H9 (cell line): ENCODE data around the gene COX6A1. TPM values are rescaled to one million over a fixed set of nuclear protein-coding genes. Genes with fewer than 3 reads are reported as not detected.

Experiments used
- DNase-seq: peaks from one replicate; pipeline ENCODE4 v3.0.0-alpha.2; 2017
- H2AFZ ChIP-seq: one replicate; pipeline ENCODE4 v1.6.1; 2013; ENCODE audit warnings: mild to moderate bottlenecking, low read length, control low read depth, moderate library complexity
- H2AK5ac ChIP-seq: 2 replicates; pipeline ENCODE4 v1.6.1; 2013; ENCODE audit warnings: low read length, control low read depth, mixed read lengths; ENCODE audit not compliant: insufficient read length
- H2BK120ac ChIP-seq: one replicate; pipeline ENCODE4 v1.6.1; 2013; ENCODE audit warnings: low read depth, mild to moderate bottlenecking, low read length, control low read depth, inconsistent platforms; ENCODE audit not compliant: poor library complexity, severe bottlenecking
- H2BK12ac ChIP-seq: 2 replicates; pipeline ENCODE4 v1.6.1; 2013; ENCODE audit warnings: low read length, control low read depth, mixed read lengths, low read depth; ENCODE audit not compliant: insufficient read length
- H2BK15ac ChIP-seq: 2 replicates; pipeline ENCODE4 v1.6.1; 2013; ENCODE audit warnings: low read depth, low read length, control low read depth
- H2BK20ac ChIP-seq: one replicate; pipeline ENCODE4 v1.6.1; 2013; ENCODE audit warnings: low read depth, mild to moderate bottlenecking, low read length, control low read depth, inconsistent platforms; ENCODE audit not compliant: poor library complexity, severe bottlenecking
- H2BK5ac ChIP-seq: 2 replicates; pipeline ENCODE4 v1.6.1; 2013; ENCODE audit warnings: low read length, control low read depth, mixed read lengths; ENCODE audit not compliant: insufficient read length
- H3K14ac ChIP-seq: 2 replicates; pipeline ENCODE4 v1.6.1; 2013; ENCODE audit warnings: low read length, control low read depth; ENCODE audit not compliant: insufficient read depth
- H3K18ac ChIP-seq: 2 replicates; pipeline ENCODE4 v1.6.1; 2013; ENCODE audit warnings: low read depth, mild to moderate bottlenecking, mixed read lengths, low read length, control low read depth; ENCODE audit not compliant: insufficient read length
- H3K23ac ChIP-seq: 2 replicates; pipeline ENCODE4 v1.6.1; 2013; ENCODE audit warnings: low read length, control low read depth, mixed read lengths, low read depth; ENCODE audit not compliant: insufficient read length
- H3K23me2 ChIP-seq: 2 replicates; pipeline ENCODE4 v1.6.1; 2013; ENCODE audit warnings: low read depth, mild to moderate bottlenecking, mixed read lengths, low read length, control low read depth; ENCODE audit not compliant: insufficient read length, poor library complexity, severe bottlenecking
- H3K27ac ChIP-seq: 2 replicates; pipeline ENCODE4 v1.5.1; 2013; ENCODE audit warnings: low read length, control low read depth, mixed read lengths, low read depth; ENCODE audit not compliant: insufficient read length
- H3K27me3 ChIP-seq: 2 replicates; pipeline ENCODE4 v1.6.1; 2013; ENCODE audit warnings: low read length, control low read depth, inconsistent platforms; ENCODE audit not compliant: insufficient read depth
- H3K4ac ChIP-seq: 2 replicates; pipeline ENCODE4 v1.6.1; 2013; ENCODE audit warnings: low read depth, mild to moderate bottlenecking, control low read depth, inconsistent platforms, low read length, moderate library complexity
- H3K4me1 ChIP-seq: 2 replicates; pipeline ENCODE4 v1.6.1; 2013; ENCODE audit warnings: low read length, control low read depth, inconsistent platforms; ENCODE audit not compliant: insufficient read depth
- H3K4me2 ChIP-seq: 2 replicates; pipeline ENCODE4 v1.6.1; 2013; ENCODE audit warnings: low read length, control low read depth, mixed read lengths; ENCODE audit not compliant: insufficient read length, insufficient read depth
- H3K56ac ChIP-seq: 2 replicates; pipeline ENCODE4 v1.6.1; 2013; ENCODE audit warnings: low read depth, mild to moderate bottlenecking, mixed read lengths, low read length, control low read depth; ENCODE audit not compliant: insufficient read length
- H3K79me1 ChIP-seq: 2 replicates; pipeline ENCODE4 v1.6.1; 2013; ENCODE audit warnings: low read depth, mild to moderate bottlenecking, moderate library complexity, low read length, control low read depth, inconsistent platforms; ENCODE audit not compliant: insufficient read depth, poor library complexity, severe bottlenecking
- H3K79me2 ChIP-seq: 2 replicates; pipeline ENCODE4 v1.6.1; 2013; ENCODE audit warnings: low read length, control low read depth, inconsistent platforms; ENCODE audit not compliant: insufficient read depth
- H3K9ac ChIP-seq: 2 replicates; pipeline ENCODE4 v1.6.1; 2013; ENCODE audit warnings: low read length, control low read depth, mixed read lengths; ENCODE audit not compliant: insufficient read length; ENCODE audit errors: extremely low read depth
- H3K9me3 ChIP-seq: one replicate; pipeline ENCODE4 v1.6.1; 2013; ENCODE audit warnings: low read depth, low read length, inconsistent platforms; ENCODE audit not compliant: control insufficient read depth
- H3T11ph ChIP-seq: one replicate; pipeline ENCODE4 v1.6.1; 2013; ENCODE audit warnings: mild to moderate bottlenecking, low read length, control low read depth, inconsistent platforms
- H4K20me1 ChIP-seq: one replicate; pipeline ENCODE4 v1.6.1; 2013; ENCODE audit not compliant: control insufficient read depth, insufficient read length, insufficient read depth
- H4K5ac ChIP-seq: 2 replicates; pipeline ENCODE4 v1.6.1; 2013; ENCODE audit warnings: low read depth, mild to moderate bottlenecking, mixed read lengths, low read length, control low read depth; ENCODE audit not compliant: insufficient read length
- H4K8ac ChIP-seq: replicated peaks from 2 replicates; pipeline ENCODE4 v1.6.1; 2013; ENCODE audit warnings: low read length, control low read depth, mixed read lengths, low read depth; ENCODE audit not compliant: insufficient read length
- H4K91ac ChIP-seq: 2 replicates; pipeline ENCODE4 v1.6.1; 2013; ENCODE audit warnings: low read depth, mild to moderate bottlenecking, moderate library complexity, mixed read lengths, low read length, control low read depth; ENCODE audit not compliant: insufficient read length
- H3K27ac Mint-ChIP-seq, 3 experiments: 2 replicates in 2 of 3; 3 replicates in 1 of 3; pipeline ENCODE4 v1.8.0; 2020 to 2021; ENCODE audit warnings: mixed read lengths in 3 of 3, mild to moderate bottlenecking in 1 of 3, moderate library complexity in 1 of 3
- H3K27me3 Mint-ChIP-seq: 2 replicates; pipeline ENCODE4 v1.8.0; 2021; ENCODE audit warnings: low read depth, mild to moderate bottlenecking, moderate library complexity, mixed read lengths
- H3K36me3 Mint-ChIP-seq, 3 experiments: 2 replicates in 2 of 3; 3 replicates in 1 of 3; pipeline ENCODE4 v1.8.0; 2020 to 2021; ENCODE audit warnings: low read depth in 3 of 3, mixed read lengths in 3 of 3; ENCODE audit not compliant: insufficient read depth in 1 of 3
- H3K4me1 Mint-ChIP-seq, 2 experiments: 2 replicates each; pipeline ENCODE4 v1.8.0; 2020; ENCODE audit warnings: mixed read lengths in 2 of 2
- H3K4me3 Mint-ChIP-seq, 2 experiments: 2 replicates in 1 of 2; 3 replicates in 1 of 2; pipeline ENCODE4 v1.8.0; 2020 to 2021; ENCODE audit warnings: mild to moderate bottlenecking in 2 of 2, mixed read lengths in 2 of 2, moderate library complexity in 1 of 2
- H3K9me3 Mint-ChIP-seq, 2 experiments: 2 replicates in 1 of 2; 3 replicates in 1 of 2; pipeline ENCODE4 v1.8.0; 2020; ENCODE audit warnings: mild to moderate bottlenecking in 2 of 2, mixed read lengths in 2 of 2, moderate library complexity in 1 of 2
- WGBS: extraction: QIAGEN DNeasy Blood & Tissue Kit; methylation state at CpG from one replicate; pipeline ENCODE4 v1.1.7; 2013; ENCODE audit warnings: missing lambda C conversion rate, low lambda C conversion rate, mixed read lengths; ENCODE audit not compliant: insufficient read length; ENCODE audit errors: extremely low coverage; 5-methylcytosine and 5-hydroxymethylcytosine counted together
- total RNA-seq: library from RNA; stranded (reverse); gene quantifications from 2 replicates; pipeline ENCODE4 v1.2.1, GENCODE V29; 2021
- TF ChIP-seq, protein P1 (sequence below): fragments of 200-600 bp; sonication (generic); conservative IDR thresholded peaks from 3 replicates; pipeline ENCODE4 v1.8.0; 2021; ENCODE audit warnings: antibody characterized with exemption, mild to moderate bottlenecking

Gene COX6A1
- total RNA-seq, 1 experiment from 2014 or later: 415 TPM

DNA sequence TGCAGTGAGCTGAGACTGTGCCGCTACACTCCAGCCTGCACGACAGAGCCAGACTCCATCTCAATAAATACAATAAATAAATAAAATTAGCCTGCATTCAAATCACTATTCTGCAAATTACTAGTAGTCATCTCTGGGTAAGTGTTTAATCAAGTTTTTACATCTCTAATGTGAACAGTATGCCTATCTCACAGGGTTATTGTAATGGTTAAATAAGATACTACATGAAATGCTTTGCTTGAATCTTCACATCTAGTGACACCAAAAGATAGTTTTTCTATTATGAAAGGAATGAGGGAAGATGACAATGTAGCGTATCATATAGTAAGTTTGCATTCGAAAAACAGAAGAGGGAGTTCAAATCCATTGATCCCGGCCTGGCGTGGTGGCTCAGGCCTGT, 29.5 kb downstream of the COX6A1 start:
- Histone ChIP-seq H2BK12ac (no peak overlapping the region), H3K27me3 (no peaks in the 10 kb centered on the region), H3K4me2 (peak overlapping the region; percentile 74), H3K27ac (no peak overlapping the region), H3K79me2 (peaks cover 11% of the 10 kb centered on the region; the same call in 1 of the 2 replicates), H3K79me1 (peaks cover 3% of the 10 kb centered on the region), H4K20me1 (no peaks in the 10 kb centered on the region), H3K9me3 (no peaks in the 10 kb centered on the region), H2BK120ac (no peak overlapping the region), H3K4ac (no peak overlapping the region), H3K23me2 (peaks cover 7% of the 10 kb centered on the region), H3K23ac (no peak overlapping the region), H3K18ac (no peak overlapping the region), H2BK20ac (no peak overlapping the region), H2BK5ac (no peak overlapping the region), H3K14ac (no peak overlapping the region), H3K56ac (no peak overlapping the region), H3T11ph (no peak overlapping the region), H3K9ac (no peak overlapping the region), H2AK5ac (no peak overlapping the region), H3K4me1 (no peaks in the 10 kb centered on the region), H2BK15ac (no peak overlapping the region), H4K91ac (no peak overlapping the region), H4K5ac (no peak overlapping the region), H4K8ac (no peak overlapping the region), H2AFZ (no peak overlapping the region)
- no CpG with 5 or more reads among the region's 6 CpGs for WGBS
- TF ChIP-seq, protein P1, sequence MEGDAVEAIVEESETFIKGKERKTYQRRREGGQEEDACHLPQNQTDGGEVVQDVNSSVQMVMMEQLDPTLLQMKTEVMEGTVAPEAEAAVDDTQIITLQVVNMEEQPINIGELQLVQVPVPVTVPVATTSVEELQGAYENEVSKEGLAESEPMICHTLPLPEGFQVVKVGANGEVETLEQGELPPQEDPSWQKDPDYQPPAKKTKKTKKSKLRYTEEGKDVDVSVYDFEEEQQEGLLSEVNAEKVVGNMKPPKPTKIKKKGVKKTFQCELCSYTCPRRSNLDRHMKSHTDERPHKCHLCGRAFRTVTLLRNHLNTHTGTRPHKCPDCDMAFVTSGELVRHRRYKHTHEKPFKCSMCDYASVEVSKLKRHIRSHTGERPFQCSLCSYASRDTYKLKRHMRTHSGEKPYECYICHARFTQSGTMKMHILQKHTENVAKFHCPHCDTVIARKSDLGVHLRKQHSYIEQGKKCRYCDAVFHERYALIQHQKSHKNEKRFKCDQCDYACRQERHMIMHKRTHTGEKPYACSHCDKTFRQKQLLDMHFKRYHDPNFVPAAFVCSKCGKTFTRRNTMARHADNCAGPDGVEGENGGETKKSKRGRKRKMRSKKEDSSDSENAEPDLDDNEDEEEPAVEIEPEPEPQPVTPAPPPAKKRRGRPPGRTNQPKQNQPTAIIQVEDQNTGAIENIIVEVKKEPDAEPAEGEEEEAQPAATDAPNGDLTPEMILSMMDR: no peak
- H3K27ac Mint-ChIP-seq: peak overlapping the region in 1 of 3 experiments; percentile 5; a peak in 1 of 7 replicates
- no peak for DNase-seq
- H3K4me3 Mint-ChIP-seq: peak overlapping the region; percentile 92 to 94; a peak in 4 of 5 replicates
- peaks cover 17 to 24% of the 10 kb centered on the region in 2 experiments for H3K4me1 Mint-ChIP-seq
- no peaks in the 10 kb centered on the region for H3K27me3 Mint-ChIP-seq
- peaks cover 37 to 54% (median 48%) of the 10 kb centered on the region in 3 experiments for H3K36me3 Mint-ChIP-seq
- H3K9me3 Mint-ChIP-seq: no peaks in the 10 kb centered on the region
